WTC11 (cell line): ENCODE measurements around the gene ANO10.

Experiments
- ESRRA ChIP-seq: sonication (generic); formaldehyde crosslinking; IDR thresholded peaks from 2 replicates; pipeline ENCODE4 v1.8.1; 2022; ENCODE audit warnings: mild to moderate bottlenecking, missing genetic modification reagents, borderline replicate concordance
- ZNF232 ChIP-seq: sonication (generic); formaldehyde crosslinking; IDR thresholded peaks from 2 replicates; pipeline ENCODE4 v1.8.0; 2022; ENCODE audit warnings: mild to moderate bottlenecking, missing genetic modification reagents

GRCh38 chr3:43415088-43415487 lies 206.7 kb downstream of the ANO10 start:
- no peak for TF ChIP-seq ZNF232 (CRISPR knock-in tag)
- no peak for TF ChIP-seq ESRRA
